Kidney (tissue), 14 donors: ENCODE data around the gene HLA-F. TPM values are rescaled to one million over a fixed set of nuclear protein-coding genes. Genes with fewer than 3 reads are reported as not detected.

Source experiments
- DNase-seq, 5 donors: peaks; one replicate each; pipeline ENCODE4 v3.0.0-alpha.2; 2013 to 2020
- FAIRE-seq: peaks from 2 replicates; lab custom pipeline; 2012; peaks lifted over from hg19 to GRCh38; lab: Jason Lieb, UNC
- H3K27ac ChIP-seq, 2 donors: one replicate each; pipeline ENCODE4 v1.7.0; 2013; ENCODE audit warnings: low read depth in 2 of 2, low read length in 2 of 2, inconsistent platforms in 1 of 2
- H3K27me3 ChIP-seq: one replicate; pipeline ENCODE4 v1.7.1; 2013; ENCODE audit warnings: low read length, inconsistent platforms; ENCODE audit not compliant: control insufficient read depth, insufficient read depth
- H3K36me3 ChIP-seq, 3 donors: one replicate each; pipeline versions ENCODE4 v1.7.0 to v1.7.1; 2013; ENCODE audit warnings: low read length in 3 of 3, control low read depth in 1 of 3, inconsistent platforms in 1 of 3; ENCODE audit not compliant: insufficient read depth in 3 of 3, control insufficient read depth in 2 of 3
- H3K4me1 ChIP-seq, 3 donors: one replicate each; pipeline versions ENCODE4 v1.7.0 to v1.7.1; 2013; ENCODE audit warnings: low read length in 3 of 3, inconsistent platforms in 1 of 3, low read depth in 1 of 3; ENCODE audit not compliant: control insufficient read depth in 2 of 3, insufficient read depth in 2 of 3
- H3K4me3 ChIP-seq, 3 donors: one replicate each; pipeline versions ENCODE4 v1.7.0 to v1.8.1; 2013; ENCODE audit warnings: low read length in 3 of 3, control low read depth in 1 of 3, inconsistent platforms in 1 of 3
- H3K9ac ChIP-seq, 3 donors: one replicate each; pipeline versions ENCODE4 v1.7.0 to v1.7.1; 2013; ENCODE audit warnings: low read length in 3 of 3, control low read depth in 1 of 3, inconsistent platforms in 1 of 3
- H3K9me3 ChIP-seq, 3 donors: one replicate each; pipeline versions ENCODE4 v1.7.0 to v1.7.1; 2013; ENCODE audit warnings: low read length in 3 of 3, control low read depth in 1 of 3, inconsistent platforms in 1 of 3; ENCODE audit not compliant: control insufficient read depth in 2 of 3, insufficient read depth in 1 of 3
- CTCF ChIP-seq: IDR thresholded peaks from 3 replicates; pipeline ENCODE4 v1.5.1; 2012; ENCODE audit warnings: mild to moderate bottlenecking, moderate library complexity, borderline replicate concordance; ENCODE audit not compliant: insufficient read depth; ENCODE audit errors: extremely low read depth
- intact Hi-C: fragments of 100-400 bp; cut with DNase I; formaldehyde crosslinking; loops from one replicate; pipeline ENCODE4 v1.11.1; 2022
- polyA plus RNA-seq: library from polyadenylated mRNA; stranded (reverse); fragments of 350-450 nt; fragmentation: Illumina TruSeq; extraction: RNeasy Lipid Tissue Mini Kit (QIAGEN cat#74804); gene quantifications from one replicate; pipeline ENCODE4 v1.2.3, GENCODE V29; 2014; ENCODE audit warnings: low read depth, low replicate concordance; ENCODE audit not compliant: insufficient read depth
- total RNA-seq: library from RNA; stranded (reverse); fragmentation: NEBNext Ultra II Directional; extraction: Animal tissue kit (Norgen Biotek cat#: 25700); gene quantifications from one replicate; pipeline ENCODE4 v1.2.1, GENCODE V29; 2021
- donor health status: control.
- donor health status: control.
- donor health status: control.
- donor health status: control.
- donor health status: control.
- donor health status: DM: yes; HTN: yes; CAD: no.
- donor health status: Normal renal cell carcinoma (clear cell type).

Gene HLA-F
- total and polyA plus RNA-seq, 2 donors from 2014 or later = 52.1 to 87.8 TPM

- H3K27me3 ChIP-seq = peaks cover 11% of the 10 kb centered on the region
- intact Hi-C loops = no loop called here
- no peak overlapping the region for H3K4me3 ChIP-seq
Observed at GRCh38 chr6:29726001-29726400, 2.8 kb downstream of the HLA-F start.

GRCh38 chr6:29726571-29727194, 3.4 kb downstream of the HLA-F start:
- FAIRE-seq = no peak
- intact Hi-C loops = no loop called here
- Histone ChIP-seq H3K27ac (no peak overlapping the region), H3K36me3 (peaks cover 0 to 2% (median 0%) of the 10 kb centered on the region in 3 donors), H3K9me3 (no peaks in the 10 kb centered on the region), H3K27me3 (peaks cover 7% of the 10 kb centered on the region), H3K4me1 (peaks cover 0 to 12% (median 0%) of the 10 kb centered on the region in 3 donors), H3K4me3 (no peak overlapping the region), H3K9ac (no peak overlapping the region)
- TF ChIP-seq CTCF = no peak
- DNase-seq = no peak

More at GRCh38 chr6:29726001-29726400, 2.8 kb downstream of the HLA-F start:
- peaks cover 0 to 12% (median 0%) of the 10 kb centered on the region in 3 donors for H3K4me1 ChIP-seq
- TF ChIP-seq CTCF = no peak
- no peaks in the 10 kb centered on the region for H3K9me3 ChIP-seq
- FAIRE-seq = no peak
- H3K36me3 ChIP-seq = peaks cover 0 to 2% (median 0%) of the 10 kb centered on the region in 3 donors
- no peak overlapping the region for H3K27ac ChIP-seq
- H3K9ac ChIP-seq = no peak overlapping the region
- no peak for DNase-seq

- Histone ChIP-seq H3K36me3 (peaks cover 0 to 2% (median 0%) of the 10 kb centered on the region in 3 donors), H3K4me1 (peaks cover 0 to 12% (median 0%) of the 10 kb centered on the region in 3 donors), H3K27me3 (peaks cover 4% of the 10 kb centered on the region), H3K27ac (no peak overlapping the region), H3K4me3 (no peak overlapping the region), H3K9ac (no peak overlapping the region), H3K9me3 (no peaks in the 10 kb centered on the region)
- intact Hi-C loops = no loop called here
- TF ChIP-seq CTCF = no peak
- DNase-seq (no peak), FAIRE-seq (no peak)
Observed at GRCh38 chr6:29727637-29728036, 4.4 kb downstream of the HLA-F start.
